PC-3 (cell line): Measurements from ENCODE around the gene H19. TPM values are rescaled to one million over a fixed set of nuclear protein-coding genes. Genes with fewer than 3 reads are reported as not detected.
A peak's percentile ranks its signal among the peaks of the same experiment; 100 is the strongest.

ENCODE experiments used
- ATAC-seq: fragments of 200-7000 bp; cut with Tn5 transposase; 2 replicates; pipeline ENCODE4 v1.9.1; 2020; ENCODE audit warnings: mild to moderate bottlenecking, moderate library complexity
- BruUV-seq: library from RNA; stranded (reverse); fragments of 400-500 nt; replicated peaks from 2 replicates; lab custom pipeline; 2021; lab: Mats Ljungman, UMichigan
- CTCF ChIA-PET: fragments of 300-600 bp; sonication (Branson Sonifier 250); formaldehyde crosslinking; loops from one replicate; lab custom pipeline; 2022; ENCODE audit warnings: antibody characterized with exemption; lab: Charles Lee
- POLR2A ChIA-PET: fragments of 300-600 bp; sonication (Branson Sonifier 250); formaldehyde crosslinking; loops from one replicate; lab custom pipeline; 2022; ENCODE audit warnings: antibody characterized with exemption; ENCODE audit not compliant: unreplicated experiment; lab: Charles Lee
- DNase-seq: peaks from one replicate; pipeline ENCODE4 v3.0.0-alpha.2; 2015
- H2AFZ ChIP-seq: fragments of 300-600 bp; sonication (generic); 2 replicates; pipeline ENCODE4 v1.6.0; 2016; ENCODE audit warnings: antibody characterized with exemption, low read length
- H3F3A ChIP-seq: fragments of 300-600 bp; sonication (generic); one replicate; pipeline ENCODE4 v1.6.0; 2017; ENCODE audit warnings: antibody characterized with exemption, low read length, control low read depth, mild to moderate bottlenecking; ENCODE audit not compliant: unreplicated experiment
- H3K27ac ChIP-seq: fragments of 300-600 bp; sonication (generic); 2 replicates; pipeline ENCODE4 v1.5.1; 2016; ENCODE audit warnings: mild to moderate bottlenecking, low read length
- H3K27me3 ChIP-seq: fragments of 300-600 bp; sonication (generic); 2 replicates; pipeline ENCODE4 v1.6.1; 2016; ENCODE audit warnings: low read length, mixed read lengths
- H3K36me3 ChIP-seq: fragments of 300-600 bp; sonication (generic); 2 replicates; pipeline ENCODE4 v1.6.1; 2016; ENCODE audit warnings: low read depth, mixed run types, low read length, mixed read lengths
- H3K4me1 ChIP-seq: fragments of 300-600 bp; sonication (generic); 2 replicates; pipeline ENCODE4 v1.5.1; 2016; ENCODE audit warnings: low read length; ENCODE audit not compliant: insufficient read depth
- H3K4me2 ChIP-seq: fragments of 300-600 bp; sonication (generic); 2 replicates; pipeline ENCODE4 v1.6.0; 2016; ENCODE audit warnings: low read length
- H3K4me3 ChIP-seq: fragments of 300-600 bp; sonication (generic); 2 replicates; pipeline ENCODE4 v1.5.1; 2016; ENCODE audit warnings: mild to moderate bottlenecking, low read length, mixed read lengths
- H3K79me2 ChIP-seq: fragments of 300-600 bp; sonication (generic); 2 replicates; pipeline ENCODE4 v1.6.1; 2017; ENCODE audit warnings: low read length, mixed read lengths
- H3K9ac ChIP-seq: fragments of 300-600 bp; sonication (generic); 2 replicates; pipeline ENCODE4 v1.6.0; 2016; ENCODE audit warnings: mild to moderate bottlenecking, low read length
- H3K9me2 ChIP-seq: fragments of 300-600 bp; sonication (generic); replicated peaks from 2 replicates; pipeline ENCODE4 v1.6.1; 2016; ENCODE audit warnings: mixed run types, low read length, mixed read lengths
- H3K9me3 ChIP-seq: fragments of 300-600 bp; sonication (generic); 2 replicates; pipeline ENCODE4 v1.6.1; 2016; ENCODE audit warnings: low read length, mixed read lengths
- H4K20me1 ChIP-seq: fragments of 300-600 bp; sonication (generic); 2 replicates; pipeline ENCODE4 v1.6.1; 2016; ENCODE audit warnings: low read length, mixed read lengths
- EZH2 ChIP-seq: fragments of 300-600 bp; sonication (generic); IDR thresholded peaks from one replicate; pipeline ENCODE4 v1.6.1; 2017; ENCODE audit warnings: antibody characterized with exemption, mild to moderate bottlenecking, low read length; ENCODE audit not compliant: unreplicated experiment
- EZH2phosphoT487 ChIP-seq: fragments of 300-600 bp; sonication (generic); IDR thresholded peaks from 2 replicates; pipeline ENCODE4 v1.6.1; 2018; ENCODE audit warnings: mild to moderate bottlenecking, antibody characterized with exemption, low read length, borderline replicate concordance
- intact Hi-C: fragments of 100-400 bp; cut with micrococcal nuclease; formaldehyde crosslinking; loops from 2 replicates; pipeline ENCODE4 v1.9.0; 2023
- total RNA-seq: library from RNA; depleted of rRNA; stranded (reverse); fragments of >200 nt; gene quantifications from 2 replicates; pipeline ENCODE4 v1.2.3, GENCODE V29; 2014
- TF ChIP-seq, protein P1 (sequence below): fragments of 300-600 bp; sonication (generic); conservative IDR thresholded peaks from 2 replicates; pipeline ENCODE4 v1.5.1; 2017; ENCODE audit warnings: antibody characterized with exemption, low read depth, mild to moderate bottlenecking, low read length

The H19 gene
- total RNA-seq, 1 experiment from 2014 or later, result not detected

DNA sequence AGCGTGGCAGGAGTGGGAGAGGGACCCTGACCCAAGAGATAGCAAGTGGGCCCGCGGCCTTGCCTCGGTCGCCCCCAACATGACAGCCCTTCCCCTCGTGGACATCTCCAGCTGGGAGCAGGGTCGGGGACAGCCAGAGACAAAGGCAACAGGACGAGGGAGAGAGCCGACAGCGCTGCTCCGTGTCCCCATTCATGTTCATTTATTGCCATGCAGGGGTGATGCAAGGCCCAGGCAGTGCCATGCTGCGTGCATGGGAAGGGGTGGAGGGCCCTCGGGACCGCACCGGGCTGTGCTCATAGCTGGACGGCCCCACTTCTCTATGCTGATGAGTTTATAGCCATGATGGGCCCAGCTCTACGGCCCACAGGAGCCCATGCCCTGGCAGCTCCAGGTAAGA, 37.9 kb downstream of the H19 start:
- no peak overlapping the region for H3K9ac ChIP-seq
- BruUV-seq, result no TSS peak
- no peak overlapping the region for H3K4me3 ChIP-seq
- ChIA-PET CTCF (no interaction called here), POLR2A (no interaction called here)
- H3K27me3 ChIP-seq, result no peaks in the 10 kb centered on the region
- H4K20me1 ChIP-seq, result no peaks in the 10 kb centered on the region
- H3K79me2 ChIP-seq, result no peaks in the 10 kb centered on the region
- TF ChIP-seq EZH2phosphoT487 (no peak), EZH2 (no peak)
- TF ChIP-seq, protein P1, sequence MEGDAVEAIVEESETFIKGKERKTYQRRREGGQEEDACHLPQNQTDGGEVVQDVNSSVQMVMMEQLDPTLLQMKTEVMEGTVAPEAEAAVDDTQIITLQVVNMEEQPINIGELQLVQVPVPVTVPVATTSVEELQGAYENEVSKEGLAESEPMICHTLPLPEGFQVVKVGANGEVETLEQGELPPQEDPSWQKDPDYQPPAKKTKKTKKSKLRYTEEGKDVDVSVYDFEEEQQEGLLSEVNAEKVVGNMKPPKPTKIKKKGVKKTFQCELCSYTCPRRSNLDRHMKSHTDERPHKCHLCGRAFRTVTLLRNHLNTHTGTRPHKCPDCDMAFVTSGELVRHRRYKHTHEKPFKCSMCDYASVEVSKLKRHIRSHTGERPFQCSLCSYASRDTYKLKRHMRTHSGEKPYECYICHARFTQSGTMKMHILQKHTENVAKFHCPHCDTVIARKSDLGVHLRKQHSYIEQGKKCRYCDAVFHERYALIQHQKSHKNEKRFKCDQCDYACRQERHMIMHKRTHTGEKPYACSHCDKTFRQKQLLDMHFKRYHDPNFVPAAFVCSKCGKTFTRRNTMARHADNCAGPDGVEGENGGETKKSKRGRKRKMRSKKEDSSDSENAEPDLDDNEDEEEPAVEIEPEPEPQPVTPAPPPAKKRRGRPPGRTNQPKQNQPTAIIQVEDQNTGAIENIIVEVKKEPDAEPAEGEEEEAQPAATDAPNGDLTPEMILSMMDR, result no peak
- H3K9me3 ChIP-seq, result no peaks in the 10 kb centered on the region
- no peaks in the 10 kb centered on the region for H3K36me3 ChIP-seq
- no peaks in the 10 kb centered on the region for H3F3A ChIP-seq
- H2AFZ ChIP-seq, result no peak overlapping the region
- H3K27ac ChIP-seq, result no peak overlapping the region
- ATAC-seq (no peak), DNase-seq (no peak)
- intact Hi-C loops, result no loop called here
- no peaks in the 10 kb centered on the region for H3K4me1 ChIP-seq
- H3K9me2 ChIP-seq, result no peaks in the 10 kb centered on the region
- H3K4me2 ChIP-seq, result no peak overlapping the region

DNA sequence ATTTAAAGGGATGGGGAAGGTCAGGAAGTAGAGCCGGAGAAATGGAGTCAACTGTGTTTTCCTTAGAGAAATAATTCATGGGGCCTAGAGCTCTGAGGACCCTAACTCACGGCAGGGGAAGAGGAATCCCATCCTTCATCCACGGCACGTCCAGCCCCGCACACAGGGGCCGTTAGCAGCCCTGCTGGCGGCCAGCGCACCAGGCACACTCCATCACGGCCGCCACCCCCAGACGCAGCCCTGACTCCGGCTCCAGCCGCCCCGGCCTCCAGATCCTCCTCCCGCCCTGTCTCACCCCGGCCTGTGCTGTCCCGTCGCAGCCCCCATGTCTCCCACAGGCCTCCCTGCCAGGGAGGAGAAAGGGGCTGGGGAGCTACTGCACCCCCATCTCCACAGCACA, 39.3 kb downstream of the H19 start:
- no peaks in the 10 kb centered on the region for H3K9me2 ChIP-seq
- intact Hi-C loops, result no loop called here
- H4K20me1 ChIP-seq, result no peaks in the 10 kb centered on the region
- ATAC-seq (no peak), DNase-seq (no peak)
- no peaks in the 10 kb centered on the region for H3K27me3 ChIP-seq
- no peak overlapping the region for H3K4me3 ChIP-seq
- no peaks in the 10 kb centered on the region for H3K79me2 ChIP-seq
- H3K4me1 ChIP-seq, result no peaks in the 10 kb centered on the region
- H3K27ac ChIP-seq, result no peak overlapping the region
- H3K9me3 ChIP-seq, result no peaks in the 10 kb centered on the region
- BruUV-seq, result no TSS peak
- H2AFZ ChIP-seq, result no peak overlapping the region
- H3F3A ChIP-seq, result no peaks in the 10 kb centered on the region
- H3K9ac ChIP-seq, result no peak overlapping the region
- TF ChIP-seq EZH2 (no peak), EZH2phosphoT487 (no peak)
- TF ChIP-seq, protein P1, result no peak
- H3K4me2 ChIP-seq, result no peak overlapping the region
- ChIA-PET CTCF (no interaction called here), POLR2A (no interaction called here)
- no peaks in the 10 kb centered on the region for H3K36me3 ChIP-seq

DNA sequence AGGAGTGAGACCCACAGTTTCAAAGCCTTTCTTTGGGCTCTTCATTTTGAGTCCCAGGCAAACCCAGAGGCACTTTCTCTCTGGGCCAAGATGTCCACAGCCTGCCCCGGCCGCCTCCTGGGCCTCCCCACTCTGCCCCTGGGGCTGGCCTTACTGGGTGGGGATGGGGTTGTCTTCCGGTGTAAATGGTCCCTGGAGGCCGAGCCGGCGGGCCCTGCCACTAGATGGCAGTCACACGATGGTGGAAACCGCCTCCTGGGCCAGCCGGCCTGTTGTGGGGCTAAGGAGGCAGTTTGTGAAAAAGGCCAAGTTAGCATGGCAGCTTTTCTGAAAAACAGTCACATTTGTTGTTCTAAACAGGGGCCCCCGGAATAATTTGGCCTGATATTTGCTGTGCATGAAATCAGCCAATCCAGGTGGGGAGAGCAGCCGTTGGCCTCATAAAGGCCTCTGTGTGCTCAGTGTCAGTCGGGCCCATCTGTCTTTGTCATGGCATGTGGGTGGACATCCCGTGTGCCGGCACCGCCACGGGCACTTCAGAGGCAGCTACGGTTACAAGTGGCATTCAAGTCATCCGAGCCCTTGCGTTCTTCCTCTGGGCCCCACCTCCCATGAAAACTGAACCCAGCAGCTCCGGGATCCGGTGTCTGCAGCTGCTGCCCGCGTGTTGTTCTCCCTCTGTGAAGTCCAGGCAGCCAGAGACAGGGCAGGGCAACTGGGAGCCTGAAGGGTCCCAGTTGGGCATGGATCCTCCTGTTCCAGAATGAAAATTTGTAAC, 44.0 kb downstream of the H19 start:
- CTCF ChIA-PET, result no interaction called here
- ATAC-seq (0 out of 2 replicates have a peak, but pooled peaks have one; percentile 31), DNase-seq (no peak)
- no peaks in the 10 kb centered on the region for H3K27me3 ChIP-seq
- H3K27ac ChIP-seq, result no peak overlapping the region
- no peaks in the 10 kb centered on the region for H3K9me2 ChIP-seq
- no peak overlapping the region for H2AFZ ChIP-seq
- no peaks in the 10 kb centered on the region for H3K4me1 ChIP-seq
- H3K79me2 ChIP-seq, result no peaks in the 10 kb centered on the region
- no peaks in the 10 kb centered on the region for H3K9me3 ChIP-seq
- H3K4me3 ChIP-seq, result no peak overlapping the region
- no peak overlapping the region for H3K9ac ChIP-seq
- POLR2A ChIA-PET, result no interaction called here
- no peak overlapping the region for H3K4me2 ChIP-seq
- no peaks in the 10 kb centered on the region for H3F3A ChIP-seq
- no peaks in the 10 kb centered on the region for H3K36me3 ChIP-seq
- intact Hi-C loops, result no loop called here
- H4K20me1 ChIP-seq, result no peaks in the 10 kb centered on the region
- no TSS peak for BruUV-seq
- TF ChIP-seq, protein P1, result no peak
- no peak for TF ChIP-seq EZH2phosphoT487
- TF ChIP-seq EZH2, result no peak
